GM12878 (cell line): ENCODE measurements around the gene SLC4A1. TPM values are rescaled to one million over a fixed set of nuclear protein-coding genes. Genes with fewer than 3 reads are reported as not detected.

Experiments
- ATAC-seq: fragments of 200-7000 bp; cut with Tn5 transposase; 3 replicates; pipeline ENCODE4 v1.9.1; 2020; ENCODE audit warnings: mild to moderate bottlenecking, moderate library complexity
- BruUV-seq: library from RNA; stranded (reverse); fragments of 400-500 nt; replicated peaks from 2 replicates; lab custom pipeline; 2021; lab: Mats Ljungman, UMichigan
- CTCF ChIA-PET: fragments of 300-600 bp; sonication (Branson Sonifier 250); formaldehyde crosslinking; extraction: SDS; loops from one replicate; lab custom pipeline; 2021; ENCODE audit warnings: inconsistent platforms; lab: Yijun Ruan, JAX
- POLR2A ChIA-PET: fragments of 350-600 bp; formaldehyde crosslinking; extraction: SDS; loops from one replicate; lab custom pipeline; 2021; ENCODE audit warnings: inconsistent platforms; lab: Charles Lee
- RAD21 ChIA-PET: fragments of 300-600 bp; sonication (Branson Sonifier 250); formaldehyde crosslinking; loops from one replicate; lab custom pipeline; 2023; ENCODE audit warnings: antibody characterized with exemption; ENCODE audit not compliant: unreplicated experiment; lab: Charles Lee
- SMC1A ChIA-PET: fragments of 300-600 bp; sonication (Branson Sonifier 250); formaldehyde crosslinking; loops from one replicate; lab custom pipeline; 2023; ENCODE audit not compliant: unreplicated experiment, uncharacterized antibody; lab: Charles Lee
- DNase-seq: peaks from one replicate; pipeline ENCODE4 v3.0.0-alpha.2; 2011; ENCODE audit warnings: low read depth, low spot score
- FAIRE-seq: peaks from 3 replicates; lab custom pipeline; 2011; peaks lifted over from hg19 to GRCh38; lab: Jason Lieb, UNC
- H2AFZ ChIP-seq: 2 replicates; pipeline ENCODE4 v1.6.0; 2011; ENCODE audit warnings: low read depth, low read length, control low read depth; ENCODE audit not compliant: control insufficient read depth
- H3K27ac ChIP-seq: 2 replicates; pipeline ENCODE4 v1.5.1; 2011; ENCODE audit warnings: control low read depth; ENCODE audit not compliant: control insufficient read depth, insufficient read depth
- H3K27me3 ChIP-seq, 2 experiments: replicated peaks in 1 of 2; 2 replicates each; pipeline versions ENCODE4 v1.6.0 to v1.6.1; 2011; ENCODE audit warnings: low read length in 1 of 2; ENCODE audit not compliant: control insufficient read depth in 2 of 2, insufficient read depth in 2 of 2
- H3K36me3 ChIP-seq, 2 experiments: 2 replicates each; pipeline ENCODE4 v1.5.1; 2011; ENCODE audit warnings: low read length in 1 of 2; ENCODE audit not compliant: control insufficient read depth in 2 of 2, insufficient read depth in 2 of 2
- H3K4me1 ChIP-seq: 2 replicates; pipeline ENCODE4 v1.6.1; 2011; ENCODE audit warnings: mild to moderate bottlenecking, low read length, moderate library complexity, mixed read lengths; ENCODE audit not compliant: control insufficient read depth, insufficient read depth
- H3K4me2 ChIP-seq: 2 replicates; pipeline ENCODE4 v1.6.0; 2011; ENCODE audit warnings: control low read depth; ENCODE audit not compliant: control insufficient read depth, insufficient read depth
- H3K4me3 ChIP-seq: fragments of 200-600 bp; sonication (generic); 2 replicates; pipeline ENCODE4 v1.5.1; 2016
- H3K79me2 ChIP-seq: 2 replicates; pipeline ENCODE4 v1.6.0; 2011; ENCODE audit warnings: low read length; ENCODE audit not compliant: control insufficient read depth, insufficient read depth
- H3K9ac ChIP-seq: 2 replicates; pipeline ENCODE4 v1.8.0; 2011; ENCODE audit warnings: low read length, control low read depth, mixed read lengths; ENCODE audit not compliant: control insufficient read depth, insufficient read depth
- H3K9me3 ChIP-seq: replicated peaks from 3 replicates; pipeline ENCODE4 v1.5.1; 2011; ENCODE audit warnings: mild to moderate bottlenecking, low read length; ENCODE audit not compliant: control insufficient read depth, insufficient read depth
- H4K20me1 ChIP-seq: 2 replicates; pipeline ENCODE4 v1.6.0; 2011; ENCODE audit not compliant: control insufficient read depth, insufficient read depth
- BCL3 ChIP-seq: IDR thresholded peaks from 2 replicates; pipeline ENCODE4 v1.6.1; 2011; ENCODE audit warnings: borderline replicate concordance, low read depth, mild to moderate bottlenecking, moderate library complexity, low read length; ENCODE audit not compliant: insufficient read depth, poor library complexity, severe bottlenecking
- BHLHE40 ChIP-seq, 2 experiments: fragments of 450-650 bp in 1 of 2; IDR thresholded peaks; 2 replicates each; pipeline ENCODE4 v1.6.1; 2011 to 2017; ENCODE audit warnings: low read depth in 2 of 2, borderline replicate concordance in 1 of 2, improper control_type of control experiment in 1 of 2, low read length in 1 of 2, mild to moderate bottlenecking in 1 of 2
- JUNB ChIP-seq: IDR thresholded peaks from 2 replicates; pipeline ENCODE4 v1.6.1; 2016; ENCODE audit warnings: antibody characterized with exemption, mild to moderate bottlenecking
- MEF2A ChIP-seq: IDR thresholded peaks from 2 replicates; pipeline ENCODE4 v1.6.1; 2011; ENCODE audit warnings: low read depth, mild to moderate bottlenecking, low read length, moderate library complexity; ENCODE audit not compliant: insufficient read depth
- NKRF ChIP-seq: fragments of 450-650 bp; conservative IDR thresholded peaks from 2 replicates; pipeline ENCODE4 v1.6.1; 2017; ENCODE audit warnings: mild to moderate bottlenecking, moderate library complexity
- NR2F1 ChIP-seq: fragments of 450-650 bp; conservative IDR thresholded peaks from 2 replicates; pipeline ENCODE4 v1.6.1; 2017; ENCODE audit warnings: mild to moderate bottlenecking
- RUNX3 ChIP-seq: IDR thresholded peaks from 2 replicates; pipeline ENCODE4 v1.6.1; 2012; ENCODE audit warnings: low read length, inconsistent platforms
- USF1 ChIP-seq: IDR thresholded peaks from 2 replicates; pipeline ENCODE4 v1.6.1; 2011; ENCODE audit warnings: borderline replicate concordance, low read depth, mild to moderate bottlenecking, moderate library complexity, mixed read lengths, low read length; ENCODE audit not compliant: insufficient read depth; ENCODE audit errors: extremely low read length
- YY1 ChIP-seq: IDR thresholded peaks from 2 replicates; pipeline ENCODE4 v1.6.1; 2011; ENCODE audit warnings: low read depth, mild to moderate bottlenecking, low read length
- ZBTB4 ChIP-seq: fragments of 450-650 bp; formaldehyde crosslinking; IDR thresholded peaks from 2 replicates; pipeline ENCODE4 v1.4.0; 2022; ENCODE audit warnings: mild to moderate bottlenecking, moderate library complexity
- ZNF687 ChIP-seq: fragments of 450-650 bp; IDR thresholded peaks from 2 replicates; pipeline ENCODE4 v1.6.1; 2017; ENCODE audit warnings: mild to moderate bottlenecking, moderate library complexity
- ZSCAN29 ChIP-seq: fragments of 450-650 bp; IDR thresholded peaks from 2 replicates; pipeline ENCODE4 v1.6.1; 2017; ENCODE audit warnings: mild to moderate bottlenecking, moderate library complexity
- WGBS: methylation state at CpG from one replicate; pipeline ENCODE4 v1.1.6; 2016; ENCODE audit warnings: low lambda C conversion rate; ENCODE audit not compliant: insufficient replicate concordance, insufficient coverage; ENCODE audit errors: missing lambda C conversion rate; 5-methylcytosine and 5-hydroxymethylcytosine counted together
- in situ Hi-C: fragments of 300-500 bp; cut with MboI; formaldehyde crosslinking; loops from 9 replicates; pipeline ENCODE4 v1.14.3; 2018; ENCODE audit warnings: mixed read lengths
- intact Hi-C: fragments of 100-400 bp; cut with micrococcal nuclease; formaldehyde crosslinking; loops from one replicate; pipeline ENCODE4 v1.14.2; 2022; ENCODE audit not compliant: unreplicated experiment
- polyA plus RNA-seq, 11 experiments: library from polyadenylated mRNA; depleted of rRNA in 4 of 11; unstranded in 6 of 11; stranded (reverse) in 5 of 11; fragments of >200 nt; fragmentation: Nextera tagmentation in 4 of 11; fragmentation: Illumina TruSeq in 1 of 11; extraction: Ambion mirVana in 4 of 11; extraction: Trizol in 1 of 11; gene quantifications; 1 replicate in 1 of 11; 2 replicates in 10 of 11; pipeline versions ENCODE4 v1.2.1 to v1.2.3, GENCODE V29; 2011 to 2016; ENCODE audit warnings: inconsistent platforms in 2 of 11, missing spikeins in 2 of 11, low read depth in 1 of 11
- total RNA-seq, 4 experiments: library from RNA; depleted of rRNA in 3 of 4; stranded (reverse); fragments of >200 nt in 3 of 4; fragmentation: Illumina TruSeq in 1 of 4; extraction: Trizol in 1 of 4; gene quantifications; 2 replicates each; pipeline versions ENCODE4 v1.2.1 to v1.2.3, GENCODE V29; 2013 to 2021

Gene SLC4A1
- total and polyA plus RNA-seq, 10 of the 15 experiments (the other 5 are each of a cell fraction or from before 2014, with no cell fraction given) = 0.03 TPM; not detected in 9

- in situ Hi-C loops (no loop called here), intact Hi-C loops (no loop called here)
- Histone ChIP-seq H3K9ac (no peak overlapping the region), H3K36me3 (no peaks in the 10 kb centered on the region), H2AFZ (no peak overlapping the region), H3K27ac (no peak overlapping the region), H3K4me2 (no peak overlapping the region), H3K4me3 (no peak overlapping the region), H3K79me2 (no peaks in the 10 kb centered on the region), H3K4me1 (no peaks in the 10 kb centered on the region), H3K27me3 (no peaks in the 10 kb centered on the region; a peak in 1 of 4 replicates), H4K20me1 (no peaks in the 10 kb centered on the region), H3K9me3 (no peaks in the 10 kb centered on the region)
- SMC1A ChIA-PET = no interaction called here
- RAD21 ChIA-PET = no interaction called here
- POLR2A ChIA-PET = no interaction called here
- WGBS = 38% methylated on average over 11 of the region's 11 CpGs
- DNase-seq (no peak), ATAC-seq (no peak), FAIRE-seq (no peak)
- BruUV-seq = no TSS peak
- CTCF ChIA-PET = no interaction called here
- no peak for TF ChIP-seq JUNB
- no peak for TF ChIP-seq YY1
- no peak for TF ChIP-seq RUNX3
- no peak for TF ChIP-seq NR2F1
- TF ChIP-seq MEF2A = no peak
- no peak for TF ChIP-seq ZNF687
- no peak for TF ChIP-seq ZBTB4 (CRISPR knock-in tag)
- TF ChIP-seq BCL3 = no peak
- no peak for TF ChIP-seq USF1
- no peak for TF ChIP-seq ZSCAN29
- TF ChIP-seq NKRF = no peak
- no peak for TF ChIP-seq BHLHE40 (IDR thresholded peaks at IDR 0.05; ENCODE audit: borderline replicate concordance in 1 of 2, low read depth in 2 of 2, low read length in 1 of 2)
These were observed 5.2 kb downstream of the SLC4A1 start for GRCh38 chr17:44262654-44263225.
